Psoas muscle (tissue), 8 donors: Measurements from ENCODE around the gene MAP6D1. TPM values are rescaled to one million over a fixed set of nuclear protein-coding genes. Genes with fewer than 3 reads are reported as not detected.

Experiments
- ATAC-seq, 4 donors: fragments of 200-7000 bp; cut with Tn5 transposase; one replicate each; pipeline ENCODE4 v1.9.1; 2020; ENCODE audit warnings: moderate library complexity in 3 of 4, mild to moderate bottlenecking in 2 of 4
- DNase-seq, 2 donors: peaks; one replicate each; pipeline ENCODE4 v3.0.0-alpha.2; 2020
- H3K27ac ChIP-seq: fragments of 200-600 bp; one replicate; pipeline ENCODE4 v1.8.0; 2022
- H3K27me3 ChIP-seq, 3 donors: fragments of 200-600 bp in 1 of 3; one replicate each; pipeline versions ENCODE4 v1.6.1 to v1.8.0; 2013 to 2022; ENCODE audit warnings: low read length in 2 of 3, mild to moderate bottlenecking in 2 of 3, moderate library complexity in 1 of 3; ENCODE audit not compliant: insufficient read depth in 3 of 3
- H3K36me3 ChIP-seq, 2 donors: fragments of 200-600 bp in 1 of 2; one replicate each; pipeline versions ENCODE4 v1.6.1 to v1.8.0; 2013 to 2022; ENCODE audit warnings: low read depth in 1 of 2, mild to moderate bottlenecking in 1 of 2, moderate library complexity in 1 of 2; ENCODE audit not compliant: insufficient read depth in 1 of 2
- H3K4me1 ChIP-seq: fragments of 200-600 bp; one replicate; pipeline ENCODE4 v1.8.0; 2022
- H3K4me3 ChIP-seq: fragments of 200-600 bp; one replicate; pipeline ENCODE4 v1.8.0; 2022; ENCODE audit warnings: mild to moderate bottlenecking
- H3K9me3 ChIP-seq: fragments of 200-600 bp; one replicate; pipeline ENCODE4 v1.8.0; 2022
- CTCF ChIP-seq: fragments of 200-600 bp; IDR thresholded peaks from one replicate; pipeline ENCODE4 v1.8.0; 2022; ENCODE audit warnings: antibody characterized with exemption
- WGBS, 3 donors: extraction: QIAGEN DNeasy Blood & Tissue Kit; methylation state at CpG; one replicate each; pipeline versions ENCODE4 v1.1.6 to v1.1.7; 2013; 5-methylcytosine and 5-hydroxymethylcytosine counted together
- intact Hi-C, 2 donors: fragments of 100-400 bp; cut with DNase I; formaldehyde crosslinking; loops; one replicate each; pipeline versions ENCODE4 v1.11.0 to v1.14.2; 2022
- polyA plus RNA-seq, 3 donors: library from polyadenylated mRNA; stranded (reverse); fragments of 200-250 nt; gene quantifications; one replicate each; pipeline ENCODE4 v1.2.3, GENCODE V29; 2013
- total RNA-seq, 4 donors: library from RNA; stranded (reverse); fragmentation: NEBNext Ultra II Directional in 2 of 4; extraction: Animal tissue kit (Norgen Biotek cat#: 25700) in 2 of 4; gene quantifications; one replicate each; pipeline versions ENCODE4 v1.2.1 to v1.2.4, GENCODE V29; 2021 to 2023
- donor health status: healthy with polysubstance abuse.
- donor health status: DM: no; HTN: no; CAD: no; lungs with moderate emphysema.
- donor health status: Bipolar disorder and iron deficiency.
- donor health status: healthy.
- donor health status: DM: yes; HTN: yes; CAD: no.
- donor health status: DM: no; HTN: no; CAD: no.
- donor health status: DM: no; HTN: no; CAD: no.
- donor health status: DM: yes; HTN: yes; CAD: no.

MAP6D1 gene
- total and polyA plus RNA-seq, 7 donors = 2.7 to 12.3 (median 5.0) TPM

- H3K27ac ChIP-seq = no peak overlapping the region
- TF ChIP-seq CTCF = no peak
- intact Hi-C loops = no loop called here
- H3K36me3 ChIP-seq = peaks cover 3 to 41% of the 10 kb centered on the region in 2 donors
- no peaks in the 10 kb centered on the region for H3K9me3 ChIP-seq
- H3K27me3 ChIP-seq = no peaks in the 10 kb centered on the region
- DNase-seq = no peak
- 88 to 97% (median 93%) methylated on average over 1 of the region's 1 CpG for WGBS, 3 donors
- no peak overlapping the region for H3K4me3 ChIP-seq
- H3K4me1 ChIP-seq = peaks cover 13% of the 10 kb centered on the region
- ATAC-seq = no peak
These were observed 43.4 kb upstream of the MAP6D1 start for GRCh38 chr3:183868796-183869195.

DNA sequence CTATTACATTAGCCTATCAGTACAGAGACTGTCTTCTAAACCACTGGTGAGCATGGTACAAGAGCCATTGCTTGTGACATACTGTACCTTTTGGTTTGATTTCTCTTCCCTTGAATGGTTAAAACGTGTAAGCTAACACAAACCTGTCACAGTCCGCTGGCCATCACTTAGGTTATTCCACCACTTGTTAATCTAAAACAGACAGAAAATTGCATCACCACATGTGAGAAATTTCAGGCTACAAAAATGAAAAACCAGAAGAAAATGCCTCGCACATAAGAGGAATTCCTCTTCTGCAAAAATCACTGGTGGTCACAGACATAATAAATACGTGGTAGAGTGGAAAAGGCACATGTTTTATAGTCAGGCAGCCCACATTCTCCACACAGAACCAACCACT is 37.2 kb upstream of the MAP6D1 start:
- no peak for TF ChIP-seq CTCF
- Histone ChIP-seq H3K27ac (no peak overlapping the region), H3K27me3 (no peaks in the 10 kb centered on the region), H3K4me1 (peaks cover 4% of the 10 kb centered on the region), H3K4me3 (no peak overlapping the region), H3K9me3 (no peaks in the 10 kb centered on the region), H3K36me3 (peaks cover 2 to 98% of the 10 kb centered on the region in 2 donors)
- WGBS, 3 donors = 87 to 92% (median 92%) methylated on average over 4 of the region's 4 CpGs
- intact Hi-C loops = no loop called here
- no peak for DNase-seq
- ATAC-seq = no peak

DNA sequence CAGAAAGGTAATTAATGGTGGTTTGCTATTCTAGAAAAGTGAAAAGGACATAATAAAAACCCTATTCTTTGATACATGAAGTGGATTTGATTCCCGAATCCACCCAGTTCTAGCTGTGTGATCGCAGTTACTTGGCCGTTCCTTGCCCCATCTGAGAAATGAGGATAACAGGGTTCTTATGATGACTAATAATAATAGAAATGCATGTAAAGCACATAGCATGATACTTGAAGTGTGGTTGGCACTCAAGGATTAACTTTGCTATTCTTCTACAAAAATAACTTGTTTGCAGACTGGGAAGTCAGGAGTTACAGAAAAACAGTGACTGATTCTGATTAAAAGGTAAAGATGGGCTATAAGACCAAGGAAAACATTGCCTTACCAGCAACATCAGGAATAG is 32.5 kb upstream of the MAP6D1 start:
- 93 to 95% (median 94%) methylated on average over 3 of the region's 3 CpGs for WGBS, 3 donors
- Histone ChIP-seq H3K27ac (no peak overlapping the region), H3K9me3 (no peaks in the 10 kb centered on the region), H3K4me3 (no peak overlapping the region), H3K36me3 (peaks cover 6 to 92% of the 10 kb centered on the region in 2 donors), H3K4me1 (peaks cover 12% of the 10 kb centered on the region), H3K27me3 (no peaks in the 10 kb centered on the region)
- no peak for ATAC-seq
- DNase-seq = no peak
- intact Hi-C loops = no loop called here
- no peak for TF ChIP-seq CTCF

DNA sequence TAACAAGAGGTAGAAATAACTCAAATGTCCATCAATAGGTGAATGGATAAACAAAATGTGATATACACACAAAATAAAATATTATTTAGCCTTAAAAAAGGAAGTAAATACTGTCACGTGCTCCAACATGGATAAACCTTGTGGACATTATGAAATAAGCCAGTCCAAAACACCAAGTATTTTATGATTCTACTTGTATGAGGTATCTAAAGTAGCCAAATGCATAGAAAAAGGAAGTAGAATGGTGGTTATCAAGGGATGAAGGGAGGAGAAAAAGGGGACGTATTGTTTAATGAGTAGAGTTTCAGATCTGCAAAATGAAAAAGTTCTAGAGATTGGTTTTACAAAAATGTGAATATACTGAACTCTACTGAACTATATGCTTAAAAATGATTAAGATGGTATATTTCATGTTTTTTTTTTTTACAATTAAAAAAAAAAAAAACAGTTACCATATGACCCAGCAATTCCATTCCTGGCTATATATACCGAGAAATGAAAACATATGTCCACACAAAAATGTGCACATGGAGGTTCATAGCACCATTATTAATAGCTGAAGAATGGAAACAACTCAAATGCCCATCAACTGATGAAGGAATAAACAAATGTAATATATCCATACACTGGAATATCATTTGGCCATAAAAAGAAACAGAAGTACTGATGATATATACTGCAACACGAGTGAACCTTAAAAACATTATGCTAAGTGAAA is 29.1 kb upstream of the MAP6D1 start:
- peaks cover 12% of the 10 kb centered on the region for H3K4me1 ChIP-seq
- DNase-seq (no peak), ATAC-seq (no peak)
- 83 to 95% (median 95%) methylated on average over 4 of the region's 4 CpGs for WGBS, 3 donors
- H3K27me3 ChIP-seq = no peaks in the 10 kb centered on the region
- H3K4me3 ChIP-seq = no peak overlapping the region
- H3K36me3 ChIP-seq = peaks cover 9 to 68% of the 10 kb centered on the region in 2 donors
- intact Hi-C loops = no loop called here
- no peak for TF ChIP-seq CTCF
- no peak overlapping the region for H3K27ac ChIP-seq
- no peaks in the 10 kb centered on the region for H3K9me3 ChIP-seq
